GM19324 (cell line): ENCODE results near the gene CIRBP.

Experiments
- ATAC-seq: cut with Tn5 transposase; IDR thresholded peaks from one replicate; pipeline ENCODE4 v1.9.1; 2021; ENCODE audit warnings: mild to moderate bottlenecking, moderate library complexity; ENCODE audit not compliant: unreplicated experiment, low FRiP score

CIRBP gene

GRCh38 chr19:1229924-1230782, 39.0 kb upstream of the CIRBP start:
- ATAC-seq: no peak

DNA sequence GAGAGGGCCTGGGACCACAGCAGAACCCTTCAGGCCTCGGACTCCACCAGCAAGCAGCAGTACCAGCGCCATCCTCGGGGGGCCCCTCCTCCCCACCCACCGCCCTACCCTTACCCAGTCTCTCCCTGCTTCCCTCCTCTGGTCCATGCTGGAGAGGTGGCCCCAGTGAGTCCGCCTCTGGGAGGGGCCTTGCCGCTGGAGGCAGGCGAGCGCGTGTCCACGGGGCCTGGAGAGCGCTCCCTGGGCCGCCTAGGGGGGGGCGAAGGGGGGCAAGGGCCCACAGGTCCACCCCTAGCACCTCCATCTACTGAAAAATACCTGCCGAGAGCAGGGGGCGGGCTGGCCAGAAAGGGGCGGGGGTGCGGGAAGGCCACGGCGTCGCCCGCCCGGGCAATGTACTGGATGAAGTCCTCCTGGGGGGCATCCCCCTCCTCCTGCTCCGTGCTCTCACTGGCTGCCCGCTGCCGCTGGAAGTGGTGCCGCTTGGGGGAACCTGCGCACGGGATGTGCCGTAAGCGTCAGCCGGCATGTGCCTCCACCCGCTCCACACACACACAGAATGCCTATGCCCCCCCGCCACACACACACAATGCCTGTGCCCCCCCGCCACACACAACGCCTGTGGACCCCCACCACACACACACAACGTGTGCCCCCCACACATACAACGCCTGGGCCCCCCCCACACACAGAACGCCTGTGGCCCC, 38.2 kb upstream of the CIRBP start:
- ATAC-seq: no peak

GRCh38 chr19:1231729-1232637, 37.1 kb upstream of the CIRBP start:
- ATAC-seq: no peak

DNA sequence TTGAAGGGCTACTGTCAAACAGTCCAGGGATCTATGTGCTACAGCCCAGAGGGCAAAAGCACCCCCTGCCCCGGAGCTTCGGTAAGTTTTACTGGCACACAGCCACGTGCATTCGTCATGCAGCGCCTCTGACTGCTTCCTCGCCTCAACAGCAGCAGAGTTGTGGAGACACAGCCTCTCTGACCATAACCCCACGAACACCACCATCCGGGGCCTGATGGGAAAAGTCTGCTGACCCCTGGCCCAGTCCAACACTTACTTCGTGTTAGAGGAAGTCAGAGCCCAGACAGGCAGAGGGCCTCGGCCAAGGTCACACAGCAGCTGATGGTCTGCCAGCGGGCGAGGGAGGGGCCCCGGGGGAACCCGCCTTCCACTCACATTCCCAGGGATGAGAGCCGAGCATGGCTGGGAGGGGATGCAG, 36.5 kb upstream of the CIRBP start:
- no peak for ATAC-seq

DNA sequence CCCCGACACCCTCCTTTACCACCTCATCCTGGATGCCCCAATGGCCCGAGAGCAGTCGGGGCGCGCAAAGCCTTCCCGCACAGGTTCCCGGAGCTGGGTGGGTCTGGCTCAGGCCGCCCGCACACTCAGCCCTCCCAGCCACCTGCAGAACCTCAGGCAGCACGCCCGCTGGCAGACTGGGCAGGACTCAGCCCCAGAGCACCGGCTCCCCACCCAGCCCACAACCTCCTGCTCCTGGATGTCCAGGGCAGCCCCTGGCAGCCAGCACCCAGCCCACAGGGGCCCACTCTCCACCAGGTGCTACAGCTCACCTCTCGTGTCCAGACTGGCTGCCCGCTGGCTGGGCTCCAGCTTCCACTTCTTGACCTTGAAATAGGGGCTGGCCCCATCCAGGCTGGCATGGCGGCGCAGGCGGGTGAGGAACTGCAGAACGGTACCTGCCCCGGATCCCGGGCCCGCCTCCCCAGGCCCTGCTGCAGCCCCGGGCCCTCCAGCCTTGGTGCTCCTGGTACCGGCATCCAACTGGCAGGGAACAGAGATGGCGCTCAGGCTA, 35.9 kb upstream of the CIRBP start:
- ATAC-seq: no peak

GRCh38 chr19:1234051-1234954, 34.8 kb upstream of the CIRBP start:
- ATAC-seq: no peak

DNA sequence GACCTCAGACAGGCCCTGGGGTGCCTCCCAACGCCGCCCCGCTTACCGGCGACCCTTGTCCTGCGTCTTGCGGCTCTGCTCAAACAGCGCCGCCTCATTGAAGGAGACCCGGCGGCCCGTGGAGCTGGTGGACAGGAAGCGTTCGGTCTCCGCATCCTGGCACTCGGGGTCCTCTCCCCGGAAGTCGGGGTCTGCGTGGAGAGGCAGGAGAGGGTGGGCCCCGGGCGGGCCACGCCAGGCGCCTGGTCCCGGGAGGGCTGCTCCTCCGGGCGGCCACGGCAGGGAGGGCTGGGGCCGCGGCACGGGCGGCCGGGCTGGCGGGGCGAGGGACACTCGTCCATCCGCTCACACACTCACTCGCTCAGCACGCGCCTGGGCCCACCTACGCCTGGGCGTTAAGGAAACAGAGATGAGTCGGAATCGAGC, 34.2 kb upstream of the CIRBP start:
- ATAC-seq: no peak

- no peak for ATAC-seq
These were observed 33.2 kb upstream of the CIRBP start for GRCh38 chr19:1235625-1236538.

DNA sequence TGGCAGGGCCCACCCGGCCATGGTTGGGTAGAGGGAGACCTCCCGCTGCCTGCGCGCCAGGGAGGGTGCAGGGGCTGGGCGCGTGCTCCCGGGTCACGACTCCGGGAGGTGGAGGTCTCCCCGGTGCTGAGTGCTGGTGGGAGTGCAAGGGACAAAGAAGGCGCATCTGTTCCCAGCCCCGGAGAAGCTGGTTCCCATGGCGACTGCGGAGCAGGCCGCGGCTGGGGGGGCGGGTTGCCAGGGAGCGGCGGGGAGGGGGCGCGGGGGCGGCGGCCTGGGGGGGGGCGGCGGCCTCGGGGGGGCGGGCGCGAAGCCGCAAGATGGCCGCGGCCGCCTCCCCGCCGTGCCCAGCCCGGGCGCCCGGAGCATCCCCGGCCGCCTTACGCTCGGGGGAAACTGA, 32.6 kb upstream of the CIRBP start:
- ATAC-seq: no peak

GRCh38 chr19:1237027-1237659, 32.0 kb upstream of the CIRBP start:
- ATAC-seq: no peak

- ATAC-seq: no peak
These were observed 31.3 kb upstream of the CIRBP start, which contains the start of gene CBARP for GRCh38 chr19:1237754-1238368. Gene CBARP (minus strand): TSS chr19:1238005. CDS start chr19:1236100, 1,905 bp downstream.

DNA sequence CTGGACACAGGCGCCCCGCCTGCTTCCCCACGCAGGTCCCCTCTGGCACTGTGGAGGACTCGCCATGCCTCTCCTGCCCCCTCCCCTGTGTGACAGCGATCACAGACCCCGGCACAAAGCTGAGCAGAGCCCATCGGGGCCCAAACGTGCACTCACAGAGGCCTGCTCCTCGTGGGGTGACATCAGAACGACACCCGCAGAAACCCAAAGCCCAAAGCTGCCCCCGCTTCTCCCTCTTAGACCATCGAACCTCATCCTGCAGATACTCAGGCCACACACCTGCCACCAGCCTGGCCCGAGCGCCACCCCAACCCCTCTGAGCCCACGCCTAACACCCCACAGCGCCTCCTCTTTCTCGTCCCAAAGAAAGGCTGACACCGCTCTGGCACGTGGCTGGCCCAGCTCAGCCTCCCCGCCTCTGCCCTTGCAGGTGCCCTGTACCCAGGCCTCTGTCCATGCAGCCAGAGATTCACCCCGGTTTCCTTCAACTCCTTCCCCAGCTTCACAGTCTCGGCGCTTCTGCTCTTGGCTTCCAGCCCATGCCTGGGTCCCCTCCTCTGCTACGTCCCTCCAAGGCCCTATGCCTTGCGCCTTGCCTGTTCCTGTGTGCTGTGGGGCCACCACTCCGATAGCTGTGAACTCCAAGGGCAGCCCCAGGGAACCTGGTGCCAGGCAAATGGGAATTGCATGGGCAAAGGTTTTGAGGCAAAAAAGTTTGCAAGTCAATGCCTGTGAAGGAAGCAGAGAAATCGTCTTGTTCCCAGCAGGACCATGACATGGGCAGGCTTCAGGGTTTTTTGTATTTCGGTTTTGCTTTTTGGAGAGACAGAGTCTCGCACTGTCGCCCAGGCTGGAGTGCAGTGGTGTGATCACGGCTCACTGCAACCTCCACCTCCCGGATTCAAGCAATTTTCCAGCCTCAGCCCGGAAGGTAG, 30.5 kb upstream of the CIRBP start:
- no peak for ATAC-seq

- ATAC-seq: no peak
These were observed 29.7 kb upstream of the CIRBP start for GRCh38 chr19:1239420-1239795.

GRCh38 chr19:1239796-1240737, 29.1 kb upstream of the CIRBP start:
- ATAC-seq: peak; percentile 32

DNA sequence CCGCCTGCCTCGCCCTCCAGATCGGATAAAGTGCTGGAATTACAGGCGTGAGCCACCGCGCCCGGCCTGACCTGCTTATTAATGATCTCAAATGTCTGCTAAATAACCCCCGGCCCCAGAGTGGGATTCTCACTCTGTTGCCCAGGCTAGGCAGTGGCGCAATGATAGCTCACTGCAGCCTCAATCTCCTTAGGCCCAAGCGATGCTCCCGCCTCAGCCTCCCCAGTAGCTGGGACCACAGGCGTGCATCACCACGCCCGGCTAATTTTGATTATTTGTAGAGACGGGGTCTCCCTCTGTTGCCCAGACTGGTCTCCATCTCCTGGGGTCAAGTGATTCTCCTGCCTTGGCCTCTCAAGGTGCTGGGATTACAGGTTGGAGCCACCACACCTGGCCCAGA, 28.2 kb upstream of the CIRBP start:
- ATAC-seq: no peak
